CD4-positive, alpha-beta memory T cell (primary cell): ENCODE data around the gene DYNLL1. TPM values are rescaled to one million over a fixed set of nuclear protein-coding genes. Genes with fewer than 3 reads are reported as not detected.
A peak's percentile ranks its signal among the peaks of the same experiment; 100 is the strongest.
"Not testable (repeated sequence)": the region's sequence is repeated elsewhere in the genome, so short reads cannot be mapped to it uniquely, and the experiment has no call there.

Source experiments
- CTCF ChIA-PET: fragments of 350-600 bp; sonication (Branson Sonifier 250); formaldehyde crosslinking; loops from one replicate; lab custom pipeline; 2021; ENCODE audit warnings: inconsistent platforms; ENCODE audit not compliant: partially characterized antibody; lab: Charles Lee
- POLR2A ChIA-PET: fragments of 350-600 bp; sonication (Branson Sonifier 250); formaldehyde crosslinking; loops from one replicate; lab custom pipeline; 2021; ENCODE audit not compliant: partially characterized antibody; lab: Charles Lee
- DNase-seq, 5 donors: peaks; one replicate each; pipeline versions ENCODE4 v3.0.0 to v3.0.0-alpha.2; 2020 to 2022; ENCODE audit warnings: mixed read lengths in 1 of 5
- H3K27ac ChIP-seq: one replicate; pipeline ENCODE4 v1.7.0; 2013; ENCODE audit warnings: low read depth, low read length
- H3K27me3 ChIP-seq: 2 replicates; pipeline ENCODE4 v1.7.0; 2013; ENCODE audit warnings: mild to moderate bottlenecking, low read length, moderate library complexity; ENCODE audit not compliant: insufficient read depth
- H3K36me3 ChIP-seq: 2 replicates; pipeline ENCODE4 v1.7.0; 2013; ENCODE audit warnings: mild to moderate bottlenecking, low read length, moderate library complexity; ENCODE audit not compliant: insufficient read depth
- H3K4me1 ChIP-seq: 2 replicates; pipeline ENCODE4 v1.7.0; 2013; ENCODE audit warnings: mild to moderate bottlenecking, low read length, moderate library complexity; ENCODE audit not compliant: insufficient read depth
- H3K4me3 ChIP-seq, 2 donors: one replicate each; pipeline ENCODE4 v1.7.0; 2013; ENCODE audit warnings: low read length in 2 of 2, mild to moderate bottlenecking in 1 of 2
- H3K9me3 ChIP-seq, 2 donors: one replicate each; pipeline ENCODE4 v1.7.0; 2013; ENCODE audit warnings: low read length in 2 of 2, control low read depth in 1 of 2; ENCODE audit not compliant: control insufficient read depth in 1 of 2
- H3K27ac Mint-ChIP-seq, 7 donors: one replicate each; pipeline ENCODE4 v1.8.0; 2020 to 2021; ENCODE audit warnings: mixed read lengths in 7 of 7, mild to moderate bottlenecking in 6 of 7, inconsistent platforms in 3 of 7, moderate library complexity in 3 of 7
- H3K27me3 Mint-ChIP-seq, 2 donors: one replicate each; pipeline ENCODE4 v1.8.0; 2020 to 2021; ENCODE audit warnings: mixed read lengths in 2 of 2
- H3K36me3 Mint-ChIP-seq, 2 donors: one replicate each; pipeline ENCODE4 v1.8.0; 2020 to 2021; ENCODE audit warnings: mixed read lengths in 2 of 2, inconsistent platforms in 1 of 2, mild to moderate bottlenecking in 1 of 2
- H3K4me1 Mint-ChIP-seq, 4 donors: one replicate each; pipeline ENCODE4 v1.8.0; 2020 to 2021; ENCODE audit warnings: mixed read lengths in 4 of 4, mild to moderate bottlenecking in 1 of 4
- H3K4me3 Mint-ChIP-seq, 8 donors: one replicate each; pipeline ENCODE4 v1.8.0; 2020 to 2021; ENCODE audit warnings: mixed read lengths in 8 of 8, mild to moderate bottlenecking in 7 of 8, moderate library complexity in 6 of 8, inconsistent platforms in 3 of 8
- H3K9me3 Mint-ChIP-seq, 8 donors: one replicate each; pipeline ENCODE4 v1.8.0; 2020 to 2021; ENCODE audit warnings: mixed read lengths in 8 of 8, mild to moderate bottlenecking in 5 of 8, inconsistent platforms in 3 of 8, moderate library complexity in 1 of 8
- intact Hi-C: fragments of 100-400 bp; cut with micrococcal nuclease; formaldehyde crosslinking; loops from one replicate; pipeline ENCODE4 v1.15.1; 2023
- polyA plus RNA-seq, 2 donors: library from polyadenylated mRNA; unstranded; fragments of 300-500 nt; fragmentation: Illumina TruSeq; gene quantifications; one replicate each; pipeline ENCODE4 v1.2.3, GENCODE V29; 2021
- total RNA-seq, 2 experiments: library from RNA; stranded (reverse); gene quantifications; one replicate each; pipeline ENCODE4 v1.2.3, GENCODE V29; 2021

The DYNLL1 gene
- total and polyA plus RNA-seq, 4 experiments from 2014 or later = 97.5 to 351 (median 228) TPM

DNA sequence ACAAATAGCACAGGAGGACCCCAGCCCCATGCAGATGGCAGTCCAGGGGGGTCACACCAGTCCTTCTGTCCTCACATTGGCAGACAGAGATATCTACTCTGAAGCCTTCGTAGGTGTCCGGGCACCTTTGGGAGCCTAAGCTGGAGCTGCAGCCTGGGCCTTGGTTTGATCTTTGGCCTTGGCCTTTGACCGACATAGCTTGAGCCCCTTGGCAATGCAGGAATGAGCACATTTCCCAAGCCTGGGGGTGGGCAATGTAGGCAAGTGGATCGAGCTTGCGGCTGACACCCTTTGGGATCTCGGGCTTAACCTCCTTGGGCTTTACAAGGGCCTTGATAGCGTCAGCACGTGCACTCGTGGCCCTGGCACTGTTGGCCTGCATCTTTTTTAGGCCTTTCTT is 26.7 kb downstream of the DYNLL1 start:
- no peak overlapping the region for H3K27ac Mint-ChIP-seq
- H3K27me3 Mint-ChIP-seq = no peaks in the 10 kb centered on the region
- POLR2A ChIA-PET = no interaction called here
- Histone ChIP-seq H3K9me3 (no peaks in the 10 kb centered on the region), H3K27ac (no peak overlapping the region), H3K4me3 (no peak overlapping the region), H3K36me3 (no peaks in the 10 kb centered on the region), H3K27me3 (no peaks in the 10 kb centered on the region), H3K4me1 (no peaks in the 10 kb centered on the region)
- DNase-seq = no peak
- peaks cover 6 to 7% of the 10 kb centered on the region in 2 donors for H3K36me3 Mint-ChIP-seq
- intact Hi-C loops = no loop called here
- H3K9me3 Mint-ChIP-seq = no peaks in the 10 kb centered on the region
- CTCF ChIA-PET = no interaction called here
- H3K4me3 Mint-ChIP-seq = no peak overlapping the region
- peaks cover 4 to 6% (median 5%) of the 10 kb centered on the region in 4 donors for H3K4me1 Mint-ChIP-seq

DNA sequence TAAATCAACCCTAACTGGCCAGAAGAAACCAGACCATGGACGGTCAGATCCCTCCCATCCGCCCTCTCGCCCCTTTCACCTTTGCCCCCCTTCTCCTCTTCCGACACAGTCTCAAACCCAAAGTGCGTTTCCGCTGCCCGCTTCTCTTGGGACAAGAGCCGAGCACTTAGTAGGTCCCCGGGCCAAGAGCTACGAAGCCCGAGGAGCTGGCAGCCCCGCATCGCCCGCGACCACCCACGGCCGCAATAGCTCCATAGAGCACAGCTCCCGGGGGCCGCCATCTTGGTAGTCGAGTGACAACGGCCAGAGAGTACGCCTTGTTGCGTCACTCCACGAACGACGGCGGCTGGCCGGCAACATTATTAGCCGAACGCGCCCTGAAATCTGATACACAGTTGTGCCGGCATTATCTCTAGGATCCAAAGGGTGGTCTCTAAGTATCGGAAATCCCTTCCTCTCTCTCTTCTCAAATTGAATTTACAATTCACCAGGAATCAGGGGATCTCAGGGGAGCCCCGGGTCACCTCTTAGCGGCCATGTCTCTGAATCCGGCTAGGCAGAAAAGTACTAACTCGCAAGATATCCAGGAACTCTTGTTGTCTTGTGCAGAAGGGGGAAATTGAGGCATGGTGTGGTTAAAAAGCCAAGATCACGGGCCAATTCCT is 33.1 kb downstream of the DYNLL1 start, which contains the start of gene COQ5:
Gene COQ5, minus strand, starts transcription at position 298 of the 665 bp plus-strand sequence. Its CDS starts 17 bp downstream, at position 281.
- Histone ChIP-seq H3K9me3 (no peaks in the 10 kb centered on the region), H3K4me3 (peak within 1 kb of the TSS; percentile 82 to 84), H3K27ac (peak within 1 kb of the TSS; percentile 85), H3K36me3 (no peaks in the 10 kb centered on the region), H3K4me1 (peaks cover 24% of the 10 kb centered on the region), H3K27me3 (no peaks in the 10 kb centered on the region)
- H3K36me3 Mint-ChIP-seq = peaks cover 4 to 11% of the 10 kb centered on the region in 2 donors
- H3K27ac Mint-ChIP-seq = peak within 1 kb of the TSS; percentile 96 to 100 (median 99)
- H3K4me3 Mint-ChIP-seq = peak within 1 kb of the TSS; percentile 98 to 100 (median 100)
- H3K9me3 Mint-ChIP-seq = peaks cover 0 to 2% (median 0%) of the 10 kb centered on the region in 8 donors
- H3K27me3 Mint-ChIP-seq = no peaks in the 10 kb centered on the region
- peaks cover 20 to 35% (median 23%) of the 10 kb centered on the region in 4 donors for H3K4me1 Mint-ChIP-seq
- CTCF ChIA-PET = interaction anchor here (0.6 to 0.9 kb wide), 2 partner anchors 9 to 24 kb away, joined by 3 read pairs; no protein-coding TSS in a partner anchor
- peak; percentile 79 to 86 (median 83) for DNase-seq
- POLR2A ChIA-PET = interaction anchor here (0.6 to 1.7 kb wide), 14 partner anchors 9 to 871 kb away, joined by 3 to 24 read pairs (median 4); partner anchors contain the start of genes COX6A1, DYNLL1, RNF34 and RNU4-2
- intact Hi-C loops = loop anchor here (1.0 kb wide), 1 partner anchor 34 kb away; no protein-coding TSS in a partner anchor

- intact Hi-C loops = loop anchor here (1.0 kb wide), 1 partner anchor 35 kb away; no protein-coding TSS in a partner anchor
- ChIA-PET POLR2A (interaction anchor here (0.6 to 1.7 kb wide), 6 partner anchors 8 to 870 kb away, joined by 3 to 24 read pairs (median 8); partner anchors contain the start of genes DYNLL1, RNF34 and SRSF9), CTCF (no interaction called here)
- Histone ChIP-seq H3K27me3 (no peaks in the 10 kb centered on the region), H3K36me3 (no peaks in the 10 kb centered on the region), H3K4me1 (peaks cover 25% of the 10 kb centered on the region), H3K27ac (peak overlapping the region; percentile 85), H3K4me3 (peak overlapping the region; percentile 82 to 84), H3K9me3 (no peaks in the 10 kb centered on the region)
- Mint-ChIP-seq H3K9me3 (peaks cover 0 to 2% (median 0%) of the 10 kb centered on the region in 8 donors), H3K27ac (peak overlapping the region; percentile 96 to 100 (median 99)), H3K4me1 (peaks cover 22 to 41% (median 24%) of the 10 kb centered on the region in 4 donors), H3K36me3 (peaks cover 4 to 17% of the 10 kb centered on the region in 2 donors), H3K4me3 (peak overlapping the region; percentile 98 to 100 (median 100)), H3K27me3 (no peaks in the 10 kb centered on the region)
- no peak for DNase-seq
These were observed 33.9 kb downstream of the DYNLL1 start for GRCh38 chr12:120529641-120530417.

DNA sequence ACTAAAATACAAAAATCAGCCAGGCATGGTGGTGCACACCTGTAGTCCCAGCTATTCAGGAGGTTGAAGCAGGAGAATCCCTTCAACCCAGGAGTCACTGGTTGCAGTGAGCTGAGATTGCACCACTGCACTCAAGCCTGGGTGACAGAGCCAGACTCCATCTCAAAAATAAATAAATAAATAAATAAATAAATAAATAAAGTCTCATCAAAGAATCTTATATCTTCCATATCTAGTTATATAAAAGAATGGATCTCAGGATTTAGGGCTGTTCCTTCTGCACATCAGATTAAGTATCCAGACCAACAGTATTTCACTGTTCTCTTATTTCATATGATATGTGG is 34.5 kb downstream of the DYNLL1 start:
- POLR2A ChIA-PET, DNase-seq, intact Hi-C loops, H3K9me3 ChIP-seq, H3K27me3 ChIP-seq, H3K9me3 Mint-ChIP-seq, CTCF ChIA-PET, H3K27me3 Mint-ChIP-seq, H3K27ac ChIP-seq, H3K36me3 ChIP-seq: not testable (repeated sequence)
- Histone ChIP-seq H3K4me3 (peak overlapping the region in 1 of 2 donors; percentile 82), H3K4me1 (peaks cover 26% of the 10 kb centered on the region)
- Mint-ChIP-seq H3K4me3 (peak overlapping the region in 7 of 8 donors; percentile 26 to 100 (median 100)), H3K4me1 (peaks cover 24 to 46% (median 27%) of the 10 kb centered on the region in 4 donors), H3K36me3 (peaks cover 4 to 21% of the 10 kb centered on the region in 2 donors), H3K27ac (peak overlapping the region in 1 of 7 donors; percentile 96)

GRCh38 chr12:120532701-120533238 is 36.9 kb downstream of the DYNLL1 start:
- no peaks in the 10 kb centered on the region for H3K9me3 ChIP-seq
- CTCF ChIA-PET = interaction anchor here (0.9 kb wide), 1 partner anchor 80 kb away, joined by 3 read pairs; no protein-coding TSS in a partner anchor
- H3K4me1 ChIP-seq = peaks cover 50% of the 10 kb centered on the region
- Mint-ChIP-seq H3K9me3 (peaks cover 0 to 2% (median 0%) of the 10 kb centered on the region in 8 donors), H3K4me1 (peaks cover 36 to 65% (median 42%) of the 10 kb centered on the region in 4 donors), H3K27me3 (no peaks in the 10 kb centered on the region), H3K27ac (peak overlapping the region in 3 of 7 donors; percentile 42 to 64 (median 51)), H3K36me3 (peaks cover 0 to 33% of the 10 kb centered on the region in 2 donors), H3K4me3 (peak overlapping the region in 4 of 8 donors; percentile 10 to 54 (median 32))
- DNase-seq = no peak
- no peaks in the 10 kb centered on the region for H3K27me3 ChIP-seq
- H3K36me3 ChIP-seq = no peaks in the 10 kb centered on the region
- POLR2A ChIA-PET = interaction anchor here (1.1 kb wide), 1 partner anchor 80 kb away, joined by 3 read pairs; no protein-coding TSS in a partner anchor
- no peak overlapping the region for H3K27ac ChIP-seq
- intact Hi-C loops = no loop called here
- H3K4me3 ChIP-seq = no peak overlapping the region

DNA sequence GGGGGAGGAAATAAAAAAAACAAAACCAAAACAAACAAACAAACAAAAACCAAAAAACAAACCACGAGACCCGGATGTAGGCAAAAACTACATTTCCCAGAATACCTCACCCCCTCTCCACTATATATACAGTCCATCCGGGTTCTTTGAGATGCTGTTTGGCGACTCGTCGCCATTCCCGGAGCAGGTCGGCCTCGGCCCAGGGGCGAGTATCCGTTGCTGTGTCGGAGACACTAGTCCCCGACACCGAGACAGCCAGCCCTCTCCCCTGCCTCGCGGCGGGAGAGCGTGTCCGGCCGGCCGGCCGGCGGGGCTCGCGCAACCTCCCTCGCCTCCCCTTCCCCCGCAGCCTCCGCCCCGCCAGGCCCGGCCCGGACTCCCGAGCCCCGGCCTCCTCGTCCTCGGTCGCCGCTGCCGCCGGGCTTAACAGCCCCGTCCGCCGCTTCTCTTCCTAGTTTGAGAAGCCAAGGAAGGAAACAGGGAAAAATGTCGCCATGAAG is 38.3 kb downstream of the DYNLL1 start, which contains the start of gene RNF10:
Gene RNF10, plus strand, starts transcription at position 154 of the 500 bp plus-strand sequence. CDS start 456 bp downstream, outside the sequence.
- Mint-ChIP-seq H3K4me3 (peak within 1 kb of the TSS; percentile 92 to 97 (median 94)), H3K36me3 (peaks cover 7 to 36% of the 10 kb centered on the region in 2 donors), H3K4me1 (peaks cover 43 to 68% (median 49%) of the 10 kb centered on the region in 4 donors), H3K27ac (peak within 1 kb of the TSS; percentile 95 to 98 (median 96)), H3K27me3 (no peaks in the 10 kb centered on the region), H3K9me3 (peaks cover 0 to 2% (median 0%) of the 10 kb centered on the region in 8 donors)
- Histone ChIP-seq H3K9me3 (no peaks in the 10 kb centered on the region), H3K4me3 (peak within 1 kb of the TSS; percentile 62 to 88), H3K27me3 (no peaks in the 10 kb centered on the region), H3K4me1 (peaks cover 59% of the 10 kb centered on the region), H3K27ac (peak within 1 kb of the TSS; percentile 94), H3K36me3 (no peaks in the 10 kb centered on the region)
- CTCF ChIA-PET = interaction anchor here (3.0 kb wide), 1 partner anchor 95 kb away, joined by 7 read pairs; no protein-coding TSS in a partner anchor
- POLR2A ChIA-PET = interaction anchor here (0.7 to 2.6 kb wide), 7 partner anchors 10 to 333 kb away, joined by 3 to 19 read pairs (median 5); partner anchors contain the start of genes COX6A1, DYNLL1 and MLEC
- DNase-seq = peak; percentile 85 to 87 (median 86)
- intact Hi-C loops = loop anchor here (1.0 to 2.0 kb wide), 4 partner anchors 47 to 217 kb away; partner anchors contain the start of genes COX6A1, POP5 and SRSF9
